Measurements from ENCODE around the gene NCAPD2.

Gene NCAPD2

GRCh38 chr12:6540181-6540877 lies 46.4 kb downstream of the NCAPD2 start:
- H3K27ac ChIP-seq (replicated peaks), result no peak overlapping the region
- H3K27me3 ChIP-seq (ENCODE audit: insufficient read depth, poor library complexity, severe bottlenecking), result no peaks in the 10 kb centered on the region
- peak in 1 of 2 experiments; percentile 67 for DNase-seq (ENCODE audit: low read depth in 1 of 2, low spot score in 1 of 2)
- no peak for TF ChIP-seq CTCF (IDR thresholded peaks at IDR 0.05; ENCODE audit: insufficient read depth, low read length)
- no peak for TF ChIP-seq GABPA (IDR thresholded peaks at IDR 0.05; ENCODE audit: low read depth)
- TF ChIP-seq SPI1 (IDR thresholded peaks at IDR 0.05; ENCODE audit: borderline replicate concordance, low read depth), result no peak
- TF ChIP-seq REST (IDR thresholded peaks at IDR 0.05; ENCODE audit: insufficient replicate concordance, low read depth), result no peak
- no peak overlapping the region for H3K4me3 ChIP-seq (replicated peaks; ENCODE audit: insufficient read depth, low read length)

GRCh38 chr12:6541371-6542165 lies 47.7 kb downstream of the NCAPD2 start:
- Histone ChIP-seq H3K27ac (replicated peaks) (no peak overlapping the region), H3K27me3 (ENCODE audit: insufficient read depth, poor library complexity, severe bottlenecking) (no peaks in the 10 kb centered on the region), H3K4me3 (replicated peaks; ENCODE audit: insufficient read depth, low read length) (no peak overlapping the region)
- no peak for TF ChIP-seq GABPA (IDR thresholded peaks at IDR 0.05; ENCODE audit: low read depth)
- TF ChIP-seq CTCF (IDR thresholded peaks at IDR 0.05; ENCODE audit: insufficient read depth, low read length), result no peak
- no peak for TF ChIP-seq REST (IDR thresholded peaks at IDR 0.05; ENCODE audit: insufficient replicate concordance, low read depth)
- no peak for TF ChIP-seq SPI1 (IDR thresholded peaks at IDR 0.05; ENCODE audit: borderline replicate concordance, low read depth)
- no peak for DNase-seq (ENCODE audit: low read depth in 1 of 2, low spot score in 1 of 2)

- DNase-seq (ENCODE audit: low read depth in 1 of 2, low spot score in 1 of 2), result no peak
- Histone ChIP-seq H3K27me3 (ENCODE audit: insufficient read depth, poor library complexity, severe bottlenecking) (no peaks in the 10 kb centered on the region), H3K4me3 (replicated peaks; ENCODE audit: insufficient read depth, low read length) (no peak overlapping the region), H3K27ac (replicated peaks) (no peak overlapping the region)
- TF ChIP-seq REST (IDR thresholded peaks at IDR 0.05; ENCODE audit: insufficient replicate concordance, low read depth) (no peak), GABPA (IDR thresholded peaks at IDR 0.05; ENCODE audit: low read depth) (no peak), CTCF (IDR thresholded peaks at IDR 0.05; ENCODE audit: insufficient read depth, low read length) (no peak), SPI1 (IDR thresholded peaks at IDR 0.05; ENCODE audit: borderline replicate concordance, low read depth) (no peak), POLR2AphosphoS5 (IDR thresholded peaks at IDR 0.05; ENCODE audit: low read depth) (no peak; the same call in 1 of the 2 replicates)
Measured at GRCh38 chr12:6542209-6543009, 48.5 kb downstream of the NCAPD2 start.

Measured in HL-60 (cell line).